Stomach (tissue), 4 donors: ENCODE results near the gene FXYD3.

Source experiments
- EP300 ChIP-seq: sonication (generic); formaldehyde crosslinking; IDR thresholded peaks from one replicate; pipeline ENCODE4 v1.6.1; 2017; ENCODE audit warnings: antibody characterized with exemption
- POLR2A ChIP-seq, 4 donors: fragments of 450-650 bp; IDR thresholded peaks; one replicate each; pipeline ENCODE4 v1.6.1; 2016; ENCODE audit warnings: antibody characterized with exemption in 4 of 4, control low read depth in 2 of 4, mild to moderate bottlenecking in 1 of 4, moderate library complexity in 1 of 4
- POLR2AphosphoS5 ChIP-seq, 3 donors: sonication (generic); formaldehyde crosslinking; IDR thresholded peaks; one replicate each; pipeline ENCODE4 v1.6.1; 2016; ENCODE audit warnings: antibody characterized with exemption in 3 of 3
- TF ChIP-seq, protein P1 (sequence below), 7 experiments: fragments of 450-650 bp in 4 of 7; fragments of 200-600 bp in 3 of 7; sonication (generic) in 3 of 7; IDR thresholded peaks; one replicate each; pipeline ENCODE4 v1.5.1; 2016 to 2019; ENCODE audit warnings: antibody characterized with exemption in 7 of 7, control low read depth in 2 of 7, mild to moderate bottlenecking in 1 of 7

DNA sequence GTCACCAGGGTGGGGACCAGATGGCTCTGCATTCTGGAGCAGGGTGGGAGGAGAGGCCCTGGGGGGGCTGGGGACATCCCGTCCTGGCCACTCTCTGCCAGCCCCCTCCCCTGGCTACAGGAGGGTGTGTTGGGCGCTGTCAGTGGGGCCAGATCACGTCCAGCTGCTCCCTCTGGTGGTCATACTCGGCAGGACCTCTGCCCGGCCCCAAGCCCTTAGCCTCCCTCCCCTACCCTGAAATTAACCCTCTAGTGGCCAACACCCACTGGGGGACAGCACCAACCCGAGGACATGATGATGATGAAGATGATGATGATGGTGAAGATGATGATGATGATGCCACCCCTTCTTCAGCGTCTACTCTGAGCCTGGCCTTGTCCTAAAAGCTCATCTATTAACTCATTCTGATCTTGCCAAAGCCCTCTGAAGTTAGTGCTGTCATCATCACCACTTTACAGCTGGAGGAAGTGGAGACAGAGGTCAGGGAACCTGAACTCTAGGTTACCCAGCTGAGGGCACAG lies 19.8 kb downstream of the FXYD3 start:
- TF ChIP-seq, protein P1, sequence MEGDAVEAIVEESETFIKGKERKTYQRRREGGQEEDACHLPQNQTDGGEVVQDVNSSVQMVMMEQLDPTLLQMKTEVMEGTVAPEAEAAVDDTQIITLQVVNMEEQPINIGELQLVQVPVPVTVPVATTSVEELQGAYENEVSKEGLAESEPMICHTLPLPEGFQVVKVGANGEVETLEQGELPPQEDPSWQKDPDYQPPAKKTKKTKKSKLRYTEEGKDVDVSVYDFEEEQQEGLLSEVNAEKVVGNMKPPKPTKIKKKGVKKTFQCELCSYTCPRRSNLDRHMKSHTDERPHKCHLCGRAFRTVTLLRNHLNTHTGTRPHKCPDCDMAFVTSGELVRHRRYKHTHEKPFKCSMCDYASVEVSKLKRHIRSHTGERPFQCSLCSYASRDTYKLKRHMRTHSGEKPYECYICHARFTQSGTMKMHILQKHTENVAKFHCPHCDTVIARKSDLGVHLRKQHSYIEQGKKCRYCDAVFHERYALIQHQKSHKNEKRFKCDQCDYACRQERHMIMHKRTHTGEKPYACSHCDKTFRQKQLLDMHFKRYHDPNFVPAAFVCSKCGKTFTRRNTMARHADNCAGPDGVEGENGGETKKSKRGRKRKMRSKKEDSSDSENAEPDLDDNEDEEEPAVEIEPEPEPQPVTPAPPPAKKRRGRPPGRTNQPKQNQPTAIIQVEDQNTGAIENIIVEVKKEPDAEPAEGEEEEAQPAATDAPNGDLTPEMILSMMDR (IDR thresholded peaks at IDR 0.05): peak in 5 of 7 experiments; percentile 85 to 95 (median 91)
- TF ChIP-seq POLR2A (IDR thresholded peaks at IDR 0.05) (no peak), POLR2AphosphoS5 (IDR thresholded peaks at IDR 0.05) (peak in 2 of 3 donors; percentile 33 to 41), EP300 (no peak)
